ENCODE results near the gene IL23R.

IL23R gene

DNA sequence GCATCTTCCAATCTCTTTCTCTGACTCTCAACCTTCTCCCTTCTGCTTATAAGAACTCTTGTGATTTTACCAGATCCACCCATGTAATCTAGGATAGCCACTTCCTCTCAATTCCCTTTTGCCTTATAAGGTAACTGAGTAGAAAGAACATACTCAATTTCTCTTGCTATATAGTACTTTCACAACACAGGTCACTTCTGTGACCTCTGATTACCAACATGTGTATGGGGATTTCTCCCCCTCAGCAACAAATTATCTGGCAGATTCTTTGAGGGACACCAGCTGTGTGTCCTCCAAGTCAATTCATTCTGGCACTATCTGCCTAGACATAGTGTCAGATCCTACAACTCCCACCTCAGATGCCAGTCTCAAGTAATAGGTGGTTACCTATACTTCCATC is 62.5 kb downstream of the IL23R start:
- TF ChIP-seq CTCF (IDR thresholded peaks at IDR 0.05): no peak

GRCh38 chr1:67230539-67230938 is 64.3 kb downstream of the IL23R start:
- TF ChIP-seq CTCF (IDR thresholded peaks at IDR 0.05): no peak

- TF ChIP-seq CTCF (IDR thresholded peaks at IDR 0.05): no peak
Measured at GRCh38 chr1:67236277-67236676, 70.0 kb downstream of the IL23R start.

DNA sequence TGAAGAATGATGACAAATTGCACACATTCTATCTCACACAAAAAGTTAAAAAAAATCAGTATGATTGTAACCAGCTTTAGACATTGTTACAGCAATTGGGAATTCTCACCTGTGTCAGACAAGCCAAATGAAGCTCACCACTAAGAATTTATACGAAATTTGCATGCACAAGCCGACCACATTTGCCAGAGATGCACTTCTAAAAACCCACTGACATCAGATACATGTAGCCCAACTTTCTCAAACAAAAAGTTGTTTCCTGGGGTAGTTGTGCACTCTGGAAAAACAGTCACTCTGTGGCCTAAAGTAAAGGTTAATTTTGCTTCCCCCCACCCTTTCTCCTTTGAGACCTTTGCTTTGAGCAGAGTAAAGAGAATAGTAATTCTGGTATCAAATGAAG is 73.5 kb downstream of the IL23R start:
- no peak for TF ChIP-seq CTCF (IDR thresholded peaks at IDR 0.05)

DNA sequence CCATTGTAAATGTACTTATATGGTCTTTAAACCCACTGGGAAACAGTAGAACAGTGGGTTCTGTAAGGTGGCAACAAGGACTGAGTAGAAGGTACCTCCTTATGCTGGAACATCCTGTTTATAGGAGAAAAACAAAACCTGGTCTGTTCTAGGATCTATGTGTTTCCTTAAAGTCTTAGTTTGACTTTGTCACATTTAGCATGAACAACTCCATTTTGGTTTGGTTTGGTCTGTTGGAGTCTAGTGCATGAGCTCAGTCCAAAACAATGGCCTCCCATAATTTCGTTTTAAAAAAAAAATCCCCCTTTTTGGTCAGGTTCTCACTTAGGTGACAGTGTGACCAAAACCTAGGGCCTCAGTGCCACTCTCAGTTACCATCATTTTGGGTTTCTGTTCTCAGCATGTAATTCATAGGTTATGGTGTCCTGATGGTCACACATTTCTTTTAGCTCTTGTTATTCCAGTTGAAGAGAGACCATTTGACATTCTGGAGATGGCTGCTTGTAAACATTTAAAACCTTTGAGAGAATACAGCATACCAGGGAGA is 75.0 kb downstream of the IL23R start:
- TF ChIP-seq CTCF (IDR thresholded peaks at IDR 0.05): no peak

DNA sequence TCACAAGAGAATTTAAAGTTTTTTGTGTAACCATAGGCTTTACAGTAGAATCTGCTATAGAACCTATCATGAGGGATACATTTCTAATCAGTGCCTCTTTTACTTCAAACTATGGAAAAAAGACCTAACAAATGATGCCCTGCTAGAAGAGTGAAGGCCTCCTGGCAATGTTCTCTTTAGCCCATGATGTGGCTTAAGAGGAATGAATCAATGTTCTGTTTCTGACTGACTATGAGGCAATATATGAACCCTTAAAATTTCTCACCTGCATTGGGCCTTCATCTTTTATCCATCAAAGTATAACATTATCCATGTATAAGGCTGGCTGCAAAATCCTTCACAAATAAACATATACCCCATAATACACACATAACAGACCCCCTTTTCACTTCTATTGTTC is 75.8 kb downstream of the IL23R start:
- no peak for TF ChIP-seq CTCF (IDR thresholded peaks at IDR 0.05)

DNA sequence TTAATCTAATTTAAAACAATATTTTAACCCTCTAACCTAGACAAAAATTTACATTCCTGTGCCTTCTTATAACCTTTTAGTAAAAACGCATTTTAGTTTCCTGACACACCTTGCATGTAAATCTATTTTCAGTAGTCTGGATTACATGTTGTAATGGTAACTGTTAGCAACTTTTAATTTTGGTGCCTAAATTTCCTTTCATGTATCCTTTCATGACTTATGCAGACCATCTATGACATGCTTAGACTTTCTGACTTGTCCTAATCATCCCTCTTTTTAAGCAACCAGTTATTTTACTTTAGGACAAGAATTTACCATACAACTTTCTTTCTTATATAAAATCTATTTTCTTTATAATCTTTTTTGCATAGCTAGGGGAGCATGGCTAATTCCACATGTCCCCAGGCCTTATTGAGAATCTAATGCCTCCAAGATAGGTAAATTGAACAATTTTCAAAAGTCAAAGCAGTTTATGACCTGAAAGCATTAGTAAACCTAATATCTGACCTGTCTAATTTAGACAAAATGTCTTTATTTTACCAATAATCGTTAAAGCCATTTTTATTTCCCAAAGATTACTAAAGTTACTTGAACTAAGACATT is 83.9 kb downstream of the IL23R start:
- TF ChIP-seq CTCF (IDR thresholded peaks at IDR 0.05): no peak

All from LNCAP (cell line).